T-cell (primary cell): ENCODE measurements around the gene GAPT. TPM values are rescaled to one million over a fixed set of nuclear protein-coding genes. Genes with fewer than 3 reads are reported as not detected.

Experiments
- ATAC-seq, 4 experiments: fragments of 200-7000 bp in 3 of 4; fragments of 150-1000 bp in 1 of 4; cut with Tn5 transposase; replicated peaks in 1 of 4; 1 replicate in 3 of 4; 2 replicates in 1 of 4; pipeline ENCODE4 v1.10.0; 2021; ENCODE audit warnings: moderate library complexity in 3 of 4, mild to moderate bottlenecking in 2 of 4, moderate number of reproducible peaks in 1 of 4
- CTCF ChIA-PET, 2 donors: fragments of 300-600 bp; sonication (Branson Sonifier 250); formaldehyde crosslinking; loops; one replicate each; lab custom pipeline; 2022; ENCODE audit warnings: antibody characterized with exemption in 2 of 2; lab: Charles Lee
- POLR2A ChIA-PET, 2 donors: fragments of 300-600 bp; sonication (Branson Sonifier 250); formaldehyde crosslinking; loops; one replicate each; lab custom pipeline; 2022; ENCODE audit warnings: antibody characterized with exemption in 2 of 2; lab: Charles Lee
- DNase-seq, 35 experiments: peaks; one replicate each; pipeline versions ENCODE4 v3.0.0 to v3.0.0-alpha.2; 2013 to 2023
- H3K27ac ChIP-seq: one replicate; pipeline ENCODE4 v1.5.1; 2013; ENCODE audit warnings: low read length
- H3K27me3 ChIP-seq, 2 experiments: replicated peaks in 1 of 2; 1 replicate in 1 of 2; 2 replicates in 1 of 2; pipeline versions ENCODE4 v1.6.1 to v1.7.0; 2013; ENCODE audit warnings: low read length in 1 of 2, mixed read lengths in 1 of 2; ENCODE audit not compliant: control insufficient read depth in 2 of 2, insufficient read depth in 2 of 2; ENCODE audit errors: extremely low read depth in 1 of 2
- H3K36me3 ChIP-seq, 2 donors: 1 replicate in 1 of 2; 2 replicates in 1 of 2; pipeline versions ENCODE4 v1.6.1 to v1.7.0; 2013; ENCODE audit warnings: low read length in 1 of 2; ENCODE audit not compliant: control insufficient read depth in 2 of 2, insufficient read depth in 1 of 2; ENCODE audit errors: extremely low read depth in 1 of 2
- H3K4me1 ChIP-seq, 2 experiments: 1 replicate in 1 of 2; 2 replicates in 1 of 2; pipeline versions ENCODE4 v1.6.1 to v1.7.0; 2013; ENCODE audit warnings: low read length in 2 of 2, mixed read lengths in 1 of 2; ENCODE audit not compliant: insufficient read depth in 2 of 2, control insufficient read depth in 1 of 2; ENCODE audit errors: extremely low read depth in 1 of 2
- H3K4me3 ChIP-seq, 2 donors: 1 replicate in 1 of 2; 2 replicates in 1 of 2; pipeline versions ENCODE4 v1.5.1 to v1.7.0; 2013; ENCODE audit warnings: mild to moderate bottlenecking in 2 of 2, low read length in 1 of 2, moderate library complexity in 1 of 2; ENCODE audit not compliant: control insufficient read depth in 1 of 2; ENCODE audit errors: extremely low read depth in 1 of 2
- H3K9me3 ChIP-seq: 2 replicates; pipeline ENCODE4 v1.7.0; 2013
- H3K27ac Mint-ChIP-seq, 2 donors: one replicate each; pipeline ENCODE4 v1.8.0; 2020 to 2021; ENCODE audit warnings: mild to moderate bottlenecking in 2 of 2, mixed read lengths in 2 of 2
- H3K27me3 Mint-ChIP-seq, 2 donors: one replicate each; pipeline ENCODE4 v1.8.0; 2021 to 2022; ENCODE audit warnings: mixed read lengths in 2 of 2
- H3K36me3 Mint-ChIP-seq: one replicate; pipeline ENCODE4 v1.8.0; 2021; ENCODE audit warnings: mixed read lengths
- H3K4me1 Mint-ChIP-seq, 3 donors: one replicate each; pipeline ENCODE4 v1.8.0; 2020 to 2022; ENCODE audit warnings: mixed read lengths in 3 of 3, mild to moderate bottlenecking in 1 of 3
- H3K4me3 Mint-ChIP-seq, 3 donors: one replicate each; pipeline ENCODE4 v1.8.0; 2020 to 2022; ENCODE audit warnings: mild to moderate bottlenecking in 3 of 3, mixed read lengths in 3 of 3, moderate library complexity in 3 of 3
- H3K9me3 Mint-ChIP-seq, 3 donors: one replicate each; pipeline ENCODE4 v1.8.0; 2020 to 2022; ENCODE audit warnings: mixed read lengths in 3 of 3
- WGBS: methylation state at CpG from one replicate; pipeline ENCODE4 v1.1.5; 2013; ENCODE audit warnings: missing lambda C conversion rate; ENCODE audit not compliant: insufficient coverage; 5-methylcytosine and 5-hydroxymethylcytosine counted together
- total RNA-seq, 35 experiments: library from RNA in 6 of 35; stranded (reverse) in 6 of 35; fragments of 120-200 nt in 1 of 35; gene quantifications; one replicate each; pipeline versions ENCODE4 v1.2.1 to v1.2.4 and lab custom pipeline; 2013 to 2026

GAPT gene
- total RNA-seq, 5 donors from 2014 or later (not counting 1 experiment from before 2014, with no cell fraction given) = 0.38 to 2.2 (median 0.85) TPM

DNA sequence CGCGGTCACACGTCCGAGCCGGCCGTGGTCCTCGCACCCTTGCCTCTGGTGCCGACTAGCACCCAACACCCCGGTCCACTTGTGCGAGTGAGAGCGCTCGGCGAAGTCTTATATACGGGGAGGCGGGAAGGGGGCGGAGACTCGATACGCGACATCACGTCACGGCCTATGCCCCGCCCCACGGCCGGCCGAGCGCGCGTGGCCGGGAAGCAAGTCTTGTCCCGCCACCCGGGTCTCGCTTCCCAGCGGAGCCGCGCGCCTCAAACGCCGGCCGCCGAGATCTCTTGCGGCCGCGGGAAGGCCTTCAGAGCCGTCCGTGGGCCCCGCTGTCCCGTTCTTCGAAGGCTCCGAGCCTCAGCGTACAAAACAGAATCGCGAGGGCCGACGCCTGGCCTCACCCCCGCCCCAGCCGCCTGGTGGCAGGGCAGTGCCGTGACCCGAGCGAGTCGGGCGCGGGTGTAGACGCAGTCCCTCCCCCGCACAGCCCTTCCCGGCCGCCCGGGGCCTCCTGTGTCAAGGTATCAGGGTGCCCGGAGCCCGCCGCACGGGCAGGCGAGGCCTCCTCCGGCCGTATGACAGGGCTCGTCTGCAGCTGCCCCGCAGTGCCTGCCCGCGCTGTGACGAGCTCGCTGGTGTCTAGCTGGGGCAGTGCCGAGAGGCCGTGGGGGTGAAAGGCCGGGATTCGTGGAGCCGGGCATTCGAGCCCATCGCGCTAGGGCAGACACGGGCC is 31.1 kb upstream of the GAPT start, which contains the start of gene PLK2:
TSS of gene PLK2 (minus strand) at position 85 of the 730 bp plus-strand sequence. CDS start 127 bp downstream, outside the sequence.
- Mint-ChIP-seq H3K4me1 (peaks cover 16 to 20% (median 18%) of the 10 kb centered on the region in 3 donors), H3K27me3 (peaks cover 0 to 10% of the 10 kb centered on the region in 2 donors), H3K4me3 (peak within 1 kb of the TSS; percentile 82 to 84 (median 84)), H3K27ac (peak within 1 kb of the TSS; percentile 84 to 90), H3K9me3 (no peaks in the 10 kb centered on the region), H3K36me3 (peaks cover 7% of the 10 kb centered on the region)
- ATAC-seq (peak; percentile 80 to 86 (median 83)), DNase-seq (peak; percentile 69 to 96 (median 88))
- 1% methylated on average over 89 of the region's 89 CpGs for WGBS
- H3K27ac ChIP-seq = peak within 1 kb of the TSS; percentile 77
- H3K36me3 ChIP-seq = no peaks in the 10 kb centered on the region
- POLR2A ChIA-PET = interaction anchor here (0.5 to 1.0 kb wide), 8 partner anchors 29 to 1163 kb away, joined by 3 to 5 read pairs (median 3); no protein-coding TSS in a partner anchor
- peaks cover 0 to 4% of the 10 kb centered on the region in 2 experiments for H3K27me3 ChIP-seq
- peak within 1 kb of the TSS; percentile 74 to 85 for H3K4me3 ChIP-seq
- H3K4me1 ChIP-seq = peaks cover 4 to 23% of the 10 kb centered on the region in 2 experiments
- no peaks in the 10 kb centered on the region for H3K9me3 ChIP-seq
- CTCF ChIA-PET = interaction anchor here (0.6 to 5.9 kb wide), 17 partner anchors 12 to 1550 kb away, joined by 3 to 52 read pairs (median 5); no protein-coding TSS in a partner anchor

DNA sequence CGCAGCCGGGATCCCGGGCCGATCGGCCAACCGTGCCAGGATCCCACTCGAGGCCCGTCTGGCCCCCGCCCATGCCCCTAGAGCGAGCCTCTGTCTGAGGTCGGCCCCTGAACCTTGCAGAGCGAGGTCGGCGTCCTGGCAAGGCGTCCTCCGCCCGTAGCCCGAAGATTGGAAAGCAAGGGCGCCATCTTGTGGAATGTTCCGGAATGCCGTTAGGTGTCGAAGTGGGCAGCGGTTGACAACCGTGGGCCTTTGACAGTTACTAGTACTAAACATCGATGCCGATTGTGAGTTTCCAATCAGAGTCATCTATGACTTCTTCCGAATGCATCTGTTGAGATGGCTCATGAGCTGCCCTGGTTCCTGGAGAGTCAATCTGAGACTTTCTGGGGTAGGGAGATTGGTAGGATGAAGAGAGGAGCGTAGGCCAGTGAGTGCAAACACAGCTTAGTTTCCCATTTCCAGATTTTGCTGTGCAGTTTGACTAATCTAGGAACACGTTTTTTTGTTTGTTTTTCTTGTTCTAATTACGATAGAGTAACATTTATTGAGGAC is 30.4 kb upstream of the GAPT start:
- POLR2A ChIA-PET = interaction anchor here (0.5 to 1.0 kb wide), 6 partner anchors 28 to 1163 kb away, joined by 3 to 5 read pairs (median 3); no protein-coding TSS in a partner anchor

DNA sequence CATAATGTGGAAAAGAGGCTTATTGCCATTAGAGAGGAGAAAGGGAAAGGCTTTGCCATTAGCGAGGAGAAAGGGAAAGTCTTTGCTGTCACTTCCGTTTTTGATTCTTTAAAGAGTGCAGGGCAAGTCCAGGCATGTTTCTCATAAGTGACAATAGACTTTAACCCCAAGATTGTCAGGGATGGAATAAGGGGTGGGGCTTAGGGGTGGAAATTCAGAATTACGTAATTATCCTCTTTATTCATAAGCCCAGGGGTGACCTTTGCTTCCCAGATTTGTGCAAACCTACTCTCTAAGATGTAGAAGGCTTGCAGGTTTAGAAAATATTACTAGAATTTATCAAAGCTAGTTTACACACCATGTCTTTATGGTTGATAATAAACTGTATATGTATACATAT is 29.1 kb upstream of the GAPT start:
- peaks cover 0 to 10% of the 10 kb centered on the region in 2 donors for H3K27me3 Mint-ChIP-seq
- CTCF ChIA-PET = interaction anchor here (0.7 to 5.9 kb wide), 7 partner anchors 394 to 1167 kb away, joined by 3 to 52 read pairs (median 6); no protein-coding TSS in a partner anchor
- no peak for DNase-seq
- H3K9me3 ChIP-seq = no peaks in the 10 kb centered on the region
- peaks cover 4 to 23% of the 10 kb centered on the region in 2 experiments for H3K4me1 ChIP-seq
- H3K27ac ChIP-seq = no peak overlapping the region
- no peaks in the 10 kb centered on the region for H3K9me3 Mint-ChIP-seq
- H3K27ac Mint-ChIP-seq = no peak overlapping the region
- WGBS = 100% methylated on average over 2 of the region's 3 CpGs
- POLR2A ChIA-PET = no interaction called here
- H3K36me3 Mint-ChIP-seq = peaks cover 3% of the 10 kb centered on the region
- H3K27me3 ChIP-seq = peaks cover 0 to 4% of the 10 kb centered on the region in 2 experiments
- no peak overlapping the region for H3K4me3 ChIP-seq
- peaks cover 16 to 20% (median 18%) of the 10 kb centered on the region in 3 donors for H3K4me1 Mint-ChIP-seq
- no peak overlapping the region for H3K4me3 Mint-ChIP-seq
- H3K36me3 ChIP-seq = no peaks in the 10 kb centered on the region
- no peak for ATAC-seq

More for the DNA sequence above, 30.4 kb upstream of the GAPT start:
- peaks cover 4 to 23% of the 10 kb centered on the region in 2 experiments for H3K4me1 ChIP-seq
- peak overlapping the region; percentile 84 to 90 for H3K27ac Mint-ChIP-seq
- ATAC-seq = peak; percentile 69 to 76 (median 74)
- H3K4me3 Mint-ChIP-seq = peak overlapping the region; percentile 82 to 84 (median 84)
- no peaks in the 10 kb centered on the region for H3K36me3 ChIP-seq
- peak overlapping the region; percentile 74 to 85 for H3K4me3 ChIP-seq
- H3K9me3 ChIP-seq = no peaks in the 10 kb centered on the region
- peaks cover 0 to 4% of the 10 kb centered on the region in 2 experiments for H3K27me3 ChIP-seq
- WGBS = 6% methylated on average over 28 of the region's 30 CpGs
- H3K27ac ChIP-seq = peak overlapping the region; percentile 77
- H3K36me3 Mint-ChIP-seq = peaks cover 6% of the 10 kb centered on the region
- CTCF ChIA-PET = interaction anchor here (0.5 to 5.9 kb wide), 23 partner anchors 187 to 1551 kb away, joined by 3 to 52 read pairs (median 4); no protein-coding TSS in a partner anchor
- H3K4me1 Mint-ChIP-seq = peaks cover 16 to 20% (median 18%) of the 10 kb centered on the region in 3 donors
- H3K27me3 Mint-ChIP-seq = peaks cover 0 to 10% of the 10 kb centered on the region in 2 donors
- peak; percentile 58 to 93 (median 83) for DNase-seq
- H3K9me3 Mint-ChIP-seq = no peaks in the 10 kb centered on the region

DNA sequence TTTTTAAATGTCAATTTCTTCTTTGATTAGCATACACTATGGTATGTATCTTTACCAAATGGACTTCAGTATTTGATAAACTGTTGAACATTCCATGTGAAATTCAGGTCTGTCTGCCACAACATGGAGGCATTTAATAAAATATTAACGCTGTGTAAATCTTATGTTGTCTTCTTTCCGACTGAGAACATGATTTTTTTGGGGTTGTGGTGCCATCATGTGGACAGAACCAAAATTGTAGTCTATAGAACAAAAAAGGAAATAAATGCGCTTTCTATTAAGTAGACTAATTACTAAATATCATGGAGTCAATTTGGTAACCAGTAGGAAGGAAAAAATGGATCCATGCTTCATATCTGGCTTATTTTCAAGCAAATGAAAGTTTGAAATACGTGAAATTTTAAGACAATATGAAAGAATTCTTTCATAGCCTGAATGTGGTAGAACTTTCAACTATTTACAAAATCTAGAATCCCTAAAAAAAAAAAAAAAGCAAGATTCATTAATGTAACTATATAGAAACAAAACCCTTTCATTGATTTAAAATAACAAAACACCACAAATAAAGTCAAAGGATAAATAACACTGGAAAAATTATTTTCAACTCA is 28.5 kb upstream of the GAPT start:
- Histone ChIP-seq H3K4me3 (no peak overlapping the region), H3K9me3 (no peaks in the 10 kb centered on the region), H3K4me1 (peaks cover 4 to 23% of the 10 kb centered on the region in 2 experiments), H3K36me3 (no peaks in the 10 kb centered on the region), H3K27ac (no peak overlapping the region), H3K27me3 (peaks cover 0 to 4% of the 10 kb centered on the region in 2 experiments)
- Mint-ChIP-seq H3K27me3 (peaks cover 0 to 10% of the 10 kb centered on the region in 2 donors), H3K36me3 (no peaks in the 10 kb centered on the region), H3K4me1 (peaks cover 16 to 20% (median 18%) of the 10 kb centered on the region in 3 donors), H3K4me3 (no peak overlapping the region), H3K9me3 (no peaks in the 10 kb centered on the region), H3K27ac (no peak overlapping the region)
- DNase-seq = peak in 28 of 35 experiments; percentile 3 to 79 (median 24)
- CTCF ChIA-PET = interaction anchor here (0.6 to 5.9 kb wide), 13 partner anchors 24 to 1172 kb away, joined by 3 to 52 read pairs (median 5); no protein-coding TSS in a partner anchor
- no peak for ATAC-seq
- no CpG with 5 or more reads among the region's 4 CpGs for WGBS
- POLR2A ChIA-PET = interaction anchor here in 1 of 2 donors (0.5 kb wide), 1 partner anchor 1169 kb away, joined by 15 read pairs; no protein-coding TSS in a partner anchor

DNA sequence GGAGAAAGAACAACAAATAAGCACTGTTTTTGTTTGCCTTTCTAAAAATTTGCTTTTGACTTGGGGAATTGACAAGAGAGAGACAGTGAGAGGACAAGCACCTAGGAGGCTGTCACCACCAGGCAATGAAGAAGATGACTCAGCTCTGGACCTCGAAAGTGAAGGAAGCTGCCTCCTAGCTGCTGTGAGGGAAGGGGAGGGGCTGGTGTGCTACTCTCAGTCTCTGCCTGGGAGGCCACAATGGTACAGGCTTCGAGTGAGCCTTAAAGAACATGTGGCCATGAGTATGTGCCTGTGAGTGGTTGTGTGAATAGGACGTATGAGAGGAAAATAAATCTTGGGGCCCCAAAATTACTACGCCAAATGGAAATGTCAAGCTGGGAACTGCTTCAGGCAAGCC is 24.3 kb upstream of the GAPT start:
- Mint-ChIP-seq H3K27ac (no peak overlapping the region), H3K27me3 (no peaks in the 10 kb centered on the region), H3K4me1 (peaks cover 0 to 2% (median 0%) of the 10 kb centered on the region in 3 donors), H3K36me3 (no peaks in the 10 kb centered on the region), H3K9me3 (no peaks in the 10 kb centered on the region), H3K4me3 (no peak overlapping the region)
- ChIA-PET CTCF (interaction anchor here in 1 of 2 donors (0.6 kb wide), 1 partner anchor 62 kb away, joined by 3 read pairs; no protein-coding TSS in a partner anchor), POLR2A (interaction anchor here in 1 of 2 donors (0.6 kb wide), 1 partner anchor 1174 kb away, joined by 3 read pairs; no protein-coding TSS in a partner anchor)
- no peaks in the 10 kb centered on the region for H3K9me3 ChIP-seq
- no peaks in the 10 kb centered on the region for H3K36me3 ChIP-seq
- H3K4me3 ChIP-seq = no peak overlapping the region
- ATAC-seq (peak in 3 of 4 experiments; percentile 26 to 56 (median 50)), DNase-seq (peak in 1 of 35 experiments; percentile 12)
- H3K4me1 ChIP-seq = no peaks in the 10 kb centered on the region
- H3K27me3 ChIP-seq = no peaks in the 10 kb centered on the region
- 0% methylated on average over 2 of the region's 4 CpGs for WGBS
- no peak overlapping the region for H3K27ac ChIP-seq
